Stimulated activated naive CD4-positive, alpha-beta T cell (primary cell): ENCODE data around the gene ZNF692.
A peak's percentile ranks its signal among the peaks of the same experiment; 100 is the strongest.
"Not testable (repeated sequence)": the region's sequence is repeated elsewhere in the genome, so short reads cannot be mapped to it uniquely, and the experiment has no call there.

Source experiments
- DNase-seq, 6 experiments: peaks; one replicate each; lab custom pipeline; 2025; lab: John Stamatoyannopoulos, UW

The ZNF692 gene

GRCh38 chr1:248807067-248807737 lies 51.7 kb downstream of the ZNF692 start:
- peak in 5 of 6 experiments; percentile 35 to 64 (median 53) for DNase-seq

- no peak for DNase-seq
Observed at GRCh38 chr1:248805876-248806275, 53.0 kb downstream of the ZNF692 start.

GRCh38 chr1:248804771-248805681 lies 53.9 kb downstream of the ZNF692 start:
- DNase-seq = no peak

DNA sequence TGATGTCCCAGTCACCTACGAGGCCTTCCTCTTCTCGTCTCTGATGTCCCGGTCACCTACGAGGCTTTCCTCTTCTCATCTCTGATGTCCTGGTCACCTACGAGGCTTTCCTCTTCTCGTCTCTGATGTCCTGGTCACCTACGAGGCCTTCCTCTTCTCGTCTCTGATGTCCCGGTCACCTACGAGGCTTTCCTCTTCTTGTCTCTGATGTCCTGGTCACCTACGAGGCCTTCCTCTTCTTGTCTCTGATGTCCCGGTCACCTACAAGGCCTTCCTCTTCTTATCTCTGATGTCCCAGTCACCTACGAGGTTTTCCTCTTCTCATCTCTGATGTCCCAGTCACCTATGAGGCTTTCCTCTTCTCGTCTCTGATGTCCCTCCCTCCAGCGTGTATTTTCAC lies 55.4 kb downstream of the ZNF692 start:
- DNase-seq = not testable (repeated sequence)

- DNase-seq = no peak
Observed at GRCh38 chr1:248802454-248802853, 56.4 kb downstream of the ZNF692 start.

- no peak for DNase-seq
Observed at GRCh38 chr1:248800459-248800858, 58.4 kb downstream of the ZNF692 start.
